Neural cell (in vitro differentiated cells): ENCODE measurements around the gene CEP192. TPM values are rescaled to one million over a fixed set of nuclear protein-coding genes. Genes with fewer than 3 reads are reported as not detected.
"Not testable (repeated sequence)": the region's sequence is repeated elsewhere in the genome, so short reads cannot be mapped to it uniquely, and the experiment has no call there.

Source experiments
- H2AFZ ChIP-seq: fragments of 200-600, 300-800 bp; sonication (generic), shearing (Covaris generic); 2 replicates; pipeline ENCODE4 v1.6.0; 2014; ENCODE audit warnings: low read depth, mild to moderate bottlenecking, antibody characterized with exemption, low read length, moderate library complexity
- H3F3A ChIP-seq: fragments of 200-600 bp; shearing (Covaris generic); 2 replicates; pipeline ENCODE4 v1.6.1; 2016; ENCODE audit warnings: mild to moderate bottlenecking, moderate library complexity, mixed read lengths, antibody characterized with exemption, low read length; ENCODE audit not compliant: insufficient read depth, poor library complexity, severe bottlenecking
- H3K27ac ChIP-seq: fragments of 200-600, 300-800 bp; sonication (generic), shearing (Covaris generic); 2 replicates; pipeline ENCODE4 v1.5.1; 2014; ENCODE audit warnings: mild to moderate bottlenecking, low read length, moderate library complexity
- H3K27me3 ChIP-seq: fragments of 300-800, 200-600 bp; sonication (generic), shearing (Covaris generic); 2 replicates; pipeline ENCODE4 v1.6.0; 2014; ENCODE audit warnings: mild to moderate bottlenecking, low read depth, low read length, moderate library complexity; ENCODE audit not compliant: insufficient read depth
- H3K36me3 ChIP-seq: fragments of 300-800, 200-600 bp; sonication (generic), shearing (Covaris generic); 2 replicates; pipeline ENCODE4 v1.5.1; 2014; ENCODE audit warnings: mild to moderate bottlenecking, antibody characterized with exemption, low read length, moderate library complexity; ENCODE audit not compliant: insufficient read depth
- H3K4me2 ChIP-seq: fragments of 300-800, 200-600 bp; sonication (generic), shearing (Covaris generic); 2 replicates; pipeline ENCODE4 v1.6.0; 2014; ENCODE audit warnings: mild to moderate bottlenecking, low read length
- H3K4me3 ChIP-seq: fragments of 300-800, 200-600 bp; sonication (generic), shearing (Covaris generic); 2 replicates; pipeline ENCODE4 v1.5.1; 2014; ENCODE audit warnings: mild to moderate bottlenecking, low read length, moderate library complexity
- H3K79me2 ChIP-seq: fragments of 200-600 bp; shearing (Covaris generic); replicated peaks from 2 replicates; pipeline ENCODE4 v1.6.0; 2014; ENCODE audit warnings: mild to moderate bottlenecking, low read length, moderate library complexity; ENCODE audit not compliant: insufficient read depth
- H3K9ac ChIP-seq: fragments of 300-800, 200-600 bp; sonication (generic), shearing (Covaris generic); 2 replicates; pipeline ENCODE4 v1.6.1; 2016; ENCODE audit warnings: mild to moderate bottlenecking, low read length, mixed read lengths
- H3K9me2 ChIP-seq: fragments of 200-600 bp; shearing (Covaris generic); 2 replicates; pipeline ENCODE4 v1.6.1; 2016; ENCODE audit warnings: mild to moderate bottlenecking, low read length, mixed read lengths; ENCODE audit not compliant: insufficient read depth
- H3K9me3 ChIP-seq: fragments of 200-600, 300-800 bp; sonication (generic), shearing (Covaris generic); 2 replicates; pipeline ENCODE4 v1.6.1; 2016; ENCODE audit warnings: mild to moderate bottlenecking, mixed run types, low read length, moderate library complexity, mixed read lengths
- H4K20me1 ChIP-seq: fragments of 200-600 bp; shearing (Covaris generic); 2 replicates; pipeline ENCODE4 v1.6.1; 2016; ENCODE audit warnings: mild to moderate bottlenecking, mixed run types; ENCODE audit not compliant: insufficient read depth
- CTCF ChIP-seq: fragments of 450-650 bp; IDR thresholded peaks from 2 replicates; pipeline ENCODE4 v1.5.1; 2014; ENCODE audit warnings: antibody characterized with exemption, mild to moderate bottlenecking, moderate library complexity; ENCODE audit not compliant: poor library complexity, severe bottlenecking
- EP300 ChIP-seq: fragments of 450-650 bp; conservative IDR thresholded peaks from 2 replicates; pipeline ENCODE4 v1.6.1; 2014; ENCODE audit warnings: antibody characterized with exemption, mild to moderate bottlenecking, moderate library complexity; ENCODE audit not compliant: poor library complexity, severe bottlenecking
- EZH2 ChIP-seq: fragments of 200-600, 300-800 bp; shearing (Covaris generic), sonication (generic); IDR thresholded peaks from 2 replicates; pipeline ENCODE4 v1.6.1; 2014; ENCODE audit warnings: antibody characterized with exemption, low read length, borderline replicate concordance, mild to moderate bottlenecking; ENCODE audit not compliant: insufficient read depth, poor library complexity, severe bottlenecking
- MXI1 ChIP-seq: fragments of 450-650 bp; conservative IDR thresholded peaks from 2 replicates; pipeline ENCODE4 v1.6.1; 2014; ENCODE audit warnings: antibody characterized with exemption, mild to moderate bottlenecking; ENCODE audit not compliant: poor library complexity, severe bottlenecking
- POLR2AphosphoS5 ChIP-seq: IDR thresholded peaks from 2 replicates; pipeline ENCODE4 v1.6.1; 2012
- RAD21 ChIP-seq: fragments of 450-650 bp; conservative IDR thresholded peaks from 2 replicates; pipeline ENCODE4 v1.6.1; 2014; ENCODE audit warnings: antibody characterized with exemption, mild to moderate bottlenecking, moderate library complexity
- SMC3 ChIP-seq: fragments of 450-650 bp; conservative IDR thresholded peaks from 2 replicates; pipeline ENCODE4 v1.6.1; 2014; ENCODE audit warnings: antibody characterized with exemption, mild to moderate bottlenecking, moderate library complexity; ENCODE audit not compliant: poor library complexity
- TAF1 ChIP-seq: IDR thresholded peaks from 2 replicates; pipeline ENCODE4 v1.6.1; 2012; ENCODE audit warnings: low read depth
- polyA plus RNA-seq: library from polyadenylated mRNA; depleted of rRNA; stranded (reverse); fragments of >200 nt; gene quantifications from 2 replicates; pipeline ENCODE4 v1.2.3, GENCODE V29; 2014

CEP192 gene
- polyA plus RNA-seq, 1 donor from 2014 or later = 28.1 TPM

DNA sequence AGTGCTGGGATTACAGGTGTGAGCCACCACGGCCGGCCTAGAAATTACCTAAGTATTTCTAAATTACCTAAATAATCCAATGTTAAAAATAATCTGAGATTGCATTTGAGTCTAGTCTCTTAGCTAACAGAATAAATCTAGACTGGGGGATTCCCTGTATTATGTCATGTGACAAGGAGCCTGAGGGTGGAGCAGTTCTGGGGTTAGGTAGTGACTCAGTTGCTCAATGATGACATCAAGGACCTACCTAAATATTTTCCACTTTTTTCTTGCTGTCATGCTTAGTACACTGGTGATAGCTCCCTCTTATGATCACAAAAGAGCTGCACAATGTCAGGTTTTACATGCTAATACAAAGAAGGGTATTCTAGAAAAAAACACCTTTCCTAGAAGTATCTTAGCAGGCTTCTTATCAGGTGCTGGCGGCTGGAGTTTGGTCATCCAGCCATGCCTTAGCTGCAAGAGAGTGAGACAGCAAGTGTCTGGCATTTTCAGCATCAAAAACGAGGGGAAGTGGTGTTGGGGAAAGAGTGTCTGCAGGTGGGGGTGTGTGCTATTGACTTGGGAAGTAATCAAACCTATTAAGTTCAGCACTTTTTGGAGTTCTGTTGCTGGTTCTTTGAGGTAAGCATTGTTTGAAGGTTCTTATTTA lies 17.5 kb upstream of the CEP192 start:
- no peaks in the 10 kb centered on the region for H3F3A ChIP-seq
- H3K9me2 ChIP-seq = no peaks in the 10 kb centered on the region
- H4K20me1 ChIP-seq = no peaks in the 10 kb centered on the region
- no peaks in the 10 kb centered on the region for H3K9me3 ChIP-seq
- no peak overlapping the region for H2AFZ ChIP-seq
- H3K79me2 ChIP-seq = no peaks in the 10 kb centered on the region
- TF ChIP-seq EZH2 = no peak
- no peak overlapping the region for H3K4me3 ChIP-seq
- no peaks in the 10 kb centered on the region for H3K27me3 ChIP-seq
- no peak overlapping the region for H3K27ac ChIP-seq
- no peak overlapping the region for H3K4me2 ChIP-seq
- H3K9ac ChIP-seq = no peak overlapping the region
- H3K36me3 ChIP-seq = no peaks in the 10 kb centered on the region

- no peak overlapping the region for H3K4me3 ChIP-seq
- H3K36me3 ChIP-seq = no peaks in the 10 kb centered on the region
- no peaks in the 10 kb centered on the region for H3K9me3 ChIP-seq
- H3K9me2 ChIP-seq = no peaks in the 10 kb centered on the region
- no peak overlapping the region for H3K9ac ChIP-seq
- no peaks in the 10 kb centered on the region for H3F3A ChIP-seq
- TF ChIP-seq CTCF (no peak), EP300 (no peak)
- no peaks in the 10 kb centered on the region for H3K27me3 ChIP-seq
- H3K79me2 ChIP-seq = no peaks in the 10 kb centered on the region
- H4K20me1 ChIP-seq = no peaks in the 10 kb centered on the region
- no peak overlapping the region for H2AFZ ChIP-seq
- H3K27ac ChIP-seq = no peak overlapping the region
- no peak overlapping the region for H3K4me2 ChIP-seq
Observed at GRCh38 chr18:12975488-12975887, 15.7 kb upstream of the CEP192 start.

DNA sequence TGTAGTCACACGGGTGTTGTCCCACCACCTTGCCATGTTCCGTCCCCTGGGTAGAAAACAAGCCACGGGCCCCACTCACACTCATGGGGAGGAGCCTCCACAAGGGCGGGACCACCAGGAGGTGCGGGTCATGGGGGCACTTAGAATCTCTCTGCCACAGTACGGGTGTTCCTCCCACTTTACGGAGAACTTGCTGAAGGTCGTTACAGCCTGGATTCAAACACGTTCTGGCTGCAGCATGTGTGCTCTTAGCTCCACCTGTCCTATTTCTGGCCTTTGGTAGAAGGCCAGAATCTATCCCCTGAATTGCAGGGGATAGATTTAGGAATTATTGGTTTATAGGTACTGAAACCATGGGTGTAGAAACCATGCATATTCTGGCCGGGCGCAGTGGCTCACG lies 14.9 kb upstream of the CEP192 start:
- H3K27ac ChIP-seq = no peak overlapping the region
- no peak for TF ChIP-seq EP300
- TF ChIP-seq MXI1 = no peak
- no peak for TF ChIP-seq SMC3
- no peak for TF ChIP-seq TAF1
- no peak for TF ChIP-seq RAD21
- TF ChIP-seq POLR2AphosphoS5 = no peak
- TF ChIP-seq EZH2 = no peak
- H3K79me2 ChIP-seq = no peaks in the 10 kb centered on the region
- H3K9me2 ChIP-seq = no peaks in the 10 kb centered on the region
- no peaks in the 10 kb centered on the region for H3K9me3 ChIP-seq
- no peak overlapping the region for H2AFZ ChIP-seq
- no peaks in the 10 kb centered on the region for H3F3A ChIP-seq
- no peak overlapping the region for H3K9ac ChIP-seq
- H3K4me2 ChIP-seq = no peak overlapping the region
- H3K4me3 ChIP-seq = no peak overlapping the region
- no peaks in the 10 kb centered on the region for H3K36me3 ChIP-seq
- H4K20me1 ChIP-seq = no peaks in the 10 kb centered on the region
- H3K27me3 ChIP-seq = no peaks in the 10 kb centered on the region

DNA sequence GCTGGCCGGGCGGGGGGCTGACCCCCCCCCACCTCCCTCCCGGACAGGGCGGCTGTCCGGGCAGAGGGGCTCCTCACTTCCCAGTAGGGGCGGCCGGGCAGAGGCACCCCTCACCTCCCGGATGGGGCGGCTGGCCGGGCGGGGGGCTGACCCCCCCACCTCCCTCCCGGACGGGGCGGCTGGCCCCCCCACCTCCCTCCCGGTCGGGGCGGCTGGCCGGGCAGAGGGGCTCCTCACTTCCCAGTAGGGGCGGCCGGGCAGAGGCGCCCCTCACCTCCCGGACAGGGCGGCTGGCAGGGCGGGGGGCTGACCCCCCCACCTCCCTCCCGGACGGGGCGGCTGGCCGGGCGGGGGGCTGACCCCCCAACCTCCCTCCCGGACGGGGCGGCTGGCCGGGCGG lies 11.1 kb upstream of the CEP192 start:
- not testable (repeated sequence) for H3K9ac ChIP-seq, H4K20me1 ChIP-seq, H3K4me3 ChIP-seq, H3K27me3 ChIP-seq, H3K4me2 ChIP-seq, H3K27ac ChIP-seq, H3F3A ChIP-seq, H3K79me2 ChIP-seq, H2AFZ ChIP-seq, H3K9me2 ChIP-seq, H3K36me3 ChIP-seq, H3K9me3 ChIP-seq
